Measurements from ENCODE around the gene MYOT.

MYOT gene

GRCh38 chr5:137888863-137889759 lies 21.5 kb downstream of the MYOT start, which contains the start of gene PKD2L2:
Gene PKD2L2, plus strand, starts transcription at chr5:137889457. Its CDS starts 35 bp downstream, at chr5:137889492.
- Histone ChIP-seq H3K27me3 (ENCODE audit: insufficient read depth, poor library complexity, severe bottlenecking) (no peaks in the 10 kb centered on the region), H3K27ac (replicated peaks) (no peak within 1 kb of the TSS), H3K4me3 (replicated peaks; ENCODE audit: insufficient read depth, low read length) (no peak within 1 kb of the TSS)
- TF ChIP-seq GABPA (IDR thresholded peaks at IDR 0.05; ENCODE audit: low read depth) (no peak), CTCF (IDR thresholded peaks at IDR 0.05; ENCODE audit: insufficient read depth, low read length) (no peak), REST (IDR thresholded peaks at IDR 0.05; ENCODE audit: insufficient replicate concordance, low read depth) (no peak)
- DNase-seq (ENCODE audit: low read depth in 1 of 2, low spot score in 1 of 2), result no peak

- H3K4me3 ChIP-seq (replicated peaks; ENCODE audit: insufficient read depth, low read length), result no peak overlapping the region
- no peak overlapping the region for H3K27ac ChIP-seq (replicated peaks)
- no peaks in the 10 kb centered on the region for H3K27me3 ChIP-seq (ENCODE audit: insufficient read depth, poor library complexity, severe bottlenecking)
- no peak for DNase-seq (ENCODE audit: low read depth in 1 of 2, low spot score in 1 of 2)
- no peak for TF ChIP-seq CTCF (IDR thresholded peaks at IDR 0.05; ENCODE audit: insufficient read depth, low read length)
- no peak for TF ChIP-seq POLR2AphosphoS5 (IDR thresholded peaks at IDR 0.05; ENCODE audit: low read depth)
- no peak for TF ChIP-seq SPI1 (IDR thresholded peaks at IDR 0.05; ENCODE audit: borderline replicate concordance, low read depth)
- no peak for TF ChIP-seq GABPA (IDR thresholded peaks at IDR 0.05; ENCODE audit: low read depth)
- no peak for TF ChIP-seq REST (IDR thresholded peaks at IDR 0.05; ENCODE audit: insufficient replicate concordance, low read depth)
These were observed 23.2 kb downstream of the MYOT start for GRCh38 chr5:137890845-137891244.

- Histone ChIP-seq H3K27ac (replicated peaks) (no peak overlapping the region), H3K27me3 (ENCODE audit: insufficient read depth, poor library complexity, severe bottlenecking) (no peaks in the 10 kb centered on the region), H3K4me3 (replicated peaks; ENCODE audit: insufficient read depth, low read length) (no peak overlapping the region)
- TF ChIP-seq REST (IDR thresholded peaks at IDR 0.05; ENCODE audit: insufficient replicate concordance, low read depth), result no peak
- DNase-seq (ENCODE audit: low read depth in 1 of 2, low spot score in 1 of 2), result no peak
These were observed 24.2 kb downstream of the MYOT start for GRCh38 chr5:137891849-137892248.

Measured in HL-60 (cell line).